ENCODE results near the gene SIGLEC10. TPM values are rescaled to one million over a fixed set of nuclear protein-coding genes. Genes with fewer than 3 reads are reported as not detected.

Gene SIGLEC10
- total and polyA plus RNA-seq, 4 donors = 3.4 to 248 (median 29.9) TPM

DNA sequence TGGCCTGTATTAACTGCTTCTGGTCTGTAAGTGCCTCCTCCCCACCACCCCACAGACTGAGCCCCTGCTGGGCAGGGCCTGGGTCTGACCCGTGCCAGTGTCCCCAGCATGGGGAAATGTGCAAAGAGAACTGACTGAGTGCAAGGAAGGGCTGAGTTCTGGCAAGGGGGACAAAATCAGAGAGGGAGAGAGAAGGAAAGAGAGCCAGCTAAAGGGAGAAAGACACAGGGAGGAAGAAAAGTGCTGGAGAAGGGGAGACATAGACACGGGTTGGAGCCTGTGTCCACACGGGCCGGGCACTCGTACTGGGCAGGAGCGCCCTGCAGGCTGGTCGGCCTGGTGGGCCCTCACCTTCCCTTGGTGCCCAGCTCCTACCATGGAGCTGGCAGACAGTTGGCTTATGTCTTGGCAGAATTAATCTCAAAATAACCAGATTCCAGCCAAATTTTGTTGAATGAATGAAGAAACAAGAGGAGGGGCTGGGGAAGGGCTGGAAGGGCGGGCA lies 46.2 kb downstream of the SIGLEC10 start:
- TF ChIP-seq, protein P1, sequence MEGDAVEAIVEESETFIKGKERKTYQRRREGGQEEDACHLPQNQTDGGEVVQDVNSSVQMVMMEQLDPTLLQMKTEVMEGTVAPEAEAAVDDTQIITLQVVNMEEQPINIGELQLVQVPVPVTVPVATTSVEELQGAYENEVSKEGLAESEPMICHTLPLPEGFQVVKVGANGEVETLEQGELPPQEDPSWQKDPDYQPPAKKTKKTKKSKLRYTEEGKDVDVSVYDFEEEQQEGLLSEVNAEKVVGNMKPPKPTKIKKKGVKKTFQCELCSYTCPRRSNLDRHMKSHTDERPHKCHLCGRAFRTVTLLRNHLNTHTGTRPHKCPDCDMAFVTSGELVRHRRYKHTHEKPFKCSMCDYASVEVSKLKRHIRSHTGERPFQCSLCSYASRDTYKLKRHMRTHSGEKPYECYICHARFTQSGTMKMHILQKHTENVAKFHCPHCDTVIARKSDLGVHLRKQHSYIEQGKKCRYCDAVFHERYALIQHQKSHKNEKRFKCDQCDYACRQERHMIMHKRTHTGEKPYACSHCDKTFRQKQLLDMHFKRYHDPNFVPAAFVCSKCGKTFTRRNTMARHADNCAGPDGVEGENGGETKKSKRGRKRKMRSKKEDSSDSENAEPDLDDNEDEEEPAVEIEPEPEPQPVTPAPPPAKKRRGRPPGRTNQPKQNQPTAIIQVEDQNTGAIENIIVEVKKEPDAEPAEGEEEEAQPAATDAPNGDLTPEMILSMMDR (IDR thresholded peaks at IDR 0.05; ENCODE audit: control extremely low read depth, extremely low read depth) = no peak
- no peak overlapping the region for H3K27ac ChIP-seq (ENCODE audit: low read depth in 1 of 2, low read length in 1 of 2)
- no peak overlapping the region for H3K4me3 ChIP-seq

DNA sequence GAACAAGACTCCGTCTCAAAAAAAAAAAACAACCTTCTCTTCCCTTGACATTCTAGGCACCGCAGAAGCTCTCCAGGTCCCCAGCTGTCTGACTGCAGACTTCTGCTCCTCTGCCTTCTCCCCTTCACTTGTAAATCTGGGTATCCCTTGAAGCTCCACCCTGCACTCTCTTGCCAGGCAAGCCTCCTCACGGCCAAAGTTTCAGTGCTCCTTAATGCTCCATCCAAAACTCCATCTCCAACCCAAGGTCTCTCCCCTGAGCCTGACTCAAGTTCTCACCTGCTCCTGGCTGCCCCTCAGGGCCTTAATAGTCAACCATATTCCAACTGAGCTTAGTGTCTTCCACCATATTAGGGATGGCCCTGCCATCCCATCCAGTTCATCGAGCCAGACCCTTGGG lies 47.2 kb downstream of the SIGLEC10 start:
- DNase-seq = no peak

More for the DNA sequence above, 46.2 kb downstream of the SIGLEC10 start:
- H3K4me1 ChIP-seq (ENCODE audit: control insufficient read depth in 5 of 5, insufficient read depth in 5 of 5, low read length in 5 of 5) = peaks cover 0 to 13% (median 0%) of the 10 kb centered on the region in 5 donors
- H3K36me3 ChIP-seq (ENCODE audit: control insufficient read depth in 4 of 4, insufficient read depth in 4 of 4, low read length in 4 of 4) = no peaks in the 10 kb centered on the region
- H3K27me3 ChIP-seq (ENCODE audit: control insufficient read depth in 3 of 3, insufficient read depth in 3 of 3, low read length in 2 of 3) = no peaks in the 10 kb centered on the region
- ATAC-seq (ENCODE audit: insufficient read depth, low FRiP score) (no peak), DNase-seq (no peak)
- 74 to 75% methylated on average over 8 of the region's 8 CpGs for WGBS, 2 donors
- H3K9me3 ChIP-seq (ENCODE audit: control insufficient read depth in 4 of 4, insufficient read depth in 3 of 4, low read length in 3 of 4) = no peaks in the 10 kb centered on the region
- H3K9ac ChIP-seq (ENCODE audit: insufficient read depth in 1 of 2, low read length in 2 of 2) = no peak overlapping the region

DNA sequence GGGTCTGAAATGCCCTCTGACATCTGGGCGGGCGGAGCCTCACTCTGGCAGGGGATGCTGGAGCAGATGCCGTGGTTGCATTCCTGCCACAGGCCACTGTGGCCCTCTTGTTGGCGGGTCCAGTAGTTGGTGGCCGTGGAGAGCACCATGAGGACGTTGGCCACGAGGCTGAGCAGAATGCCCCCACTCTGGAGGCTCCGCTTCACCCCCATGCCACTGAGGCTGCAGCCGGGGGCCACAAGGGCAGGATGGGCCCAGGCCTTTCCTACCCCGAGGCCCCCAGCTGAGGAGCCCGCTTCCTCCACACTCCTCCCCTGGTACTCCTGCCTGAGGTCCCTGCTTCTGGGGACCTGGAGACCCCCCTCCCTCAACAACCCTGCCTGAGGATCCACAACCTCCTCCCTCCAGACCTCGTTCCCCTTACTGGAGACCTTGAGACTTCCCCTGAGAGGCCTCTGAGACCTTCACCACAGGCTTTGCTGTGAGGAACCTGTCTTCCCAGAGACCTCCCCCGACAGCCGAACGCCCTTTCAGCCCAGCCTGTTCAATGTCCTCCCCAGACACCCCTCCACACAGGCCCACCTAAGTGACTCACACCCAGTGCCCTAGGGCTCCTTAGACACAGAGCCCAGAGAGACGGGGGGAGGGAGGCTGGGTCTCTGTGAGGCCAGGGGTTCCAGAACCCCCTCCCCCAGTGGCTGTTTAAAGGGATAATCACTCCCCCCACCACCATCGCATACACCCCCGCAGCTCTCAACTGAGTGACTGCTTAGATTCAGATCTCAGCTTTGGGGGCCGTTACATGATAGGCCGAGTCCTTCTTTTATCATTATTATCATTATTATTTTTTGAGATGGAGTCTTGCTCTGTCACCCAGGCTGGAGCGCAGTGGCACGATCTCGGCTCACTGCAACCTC lies 48.8 kb downstream of the SIGLEC10 start, which contains the start of gene CLDND2:
Gene CLDND2 (minus strand): TSS at position 638 of the 917 bp plus-strand sequence. CDS start 426 bp downstream, at position 212.
- Histone ChIP-seq H3K4me3 (peak within 1 kb of the TSS; percentile 75), H3K9ac (ENCODE audit: insufficient read depth in 1 of 2, low read length in 2 of 2) (no peak within 1 kb of the TSS), H3K27ac (ENCODE audit: low read depth in 1 of 2, low read length in 1 of 2) (peak within 1 kb of the TSS; percentile 75 to 78), H3K27me3 (ENCODE audit: control insufficient read depth in 3 of 3, insufficient read depth in 3 of 3, low read length in 2 of 3) (no peaks in the 10 kb centered on the region), H3K9me3 (ENCODE audit: control insufficient read depth in 4 of 4, insufficient read depth in 3 of 4, low read length in 3 of 4) (no peaks in the 10 kb centered on the region), H3K36me3 (ENCODE audit: control insufficient read depth in 4 of 4, insufficient read depth in 4 of 4, low read length in 4 of 4) (no peaks in the 10 kb centered on the region), H3K4me1 (ENCODE audit: control insufficient read depth in 5 of 5, insufficient read depth in 5 of 5, low read length in 5 of 5) (peaks cover 0 to 23% (median 2%) of the 10 kb centered on the region in 5 donors)
- TF ChIP-seq, protein P1 (IDR thresholded peaks at IDR 0.05; ENCODE audit: control extremely low read depth, extremely low read depth) = no peak
- 51 to 59% methylated on average over 23 of the region's 23 CpGs for WGBS, 2 donors
- no peak for ATAC-seq (ENCODE audit: insufficient read depth, low FRiP score)
- DNase-seq = no peak

More for the DNA sequence above, 47.2 kb downstream of the SIGLEC10 start:
- Histone ChIP-seq H3K4me3 (no peak overlapping the region), H3K36me3 (ENCODE audit: control insufficient read depth in 4 of 4, insufficient read depth in 4 of 4, low read length in 4 of 4) (no peaks in the 10 kb centered on the region), H3K27me3 (ENCODE audit: control insufficient read depth in 3 of 3, insufficient read depth in 3 of 3, low read length in 2 of 3) (no peaks in the 10 kb centered on the region), H3K9ac (ENCODE audit: insufficient read depth in 1 of 2, low read length in 2 of 2) (no peak overlapping the region), H3K9me3 (ENCODE audit: control insufficient read depth in 4 of 4, insufficient read depth in 3 of 4, low read length in 3 of 4) (no peaks in the 10 kb centered on the region), H3K4me1 (ENCODE audit: control insufficient read depth in 5 of 5, insufficient read depth in 5 of 5, low read length in 5 of 5) (peaks cover 0 to 21% (median under 1%) of the 10 kb centered on the region in 5 donors), H3K27ac (ENCODE audit: low read depth in 1 of 2, low read length in 1 of 2) (no peak overlapping the region)
- no peak for ATAC-seq (ENCODE audit: insufficient read depth, low FRiP score)
- WGBS, 2 donors = 80 to 85% methylated on average over 4 of the region's 4 CpGs
- TF ChIP-seq, protein P1 (IDR thresholded peaks at IDR 0.05; ENCODE audit: control extremely low read depth, extremely low read depth) = no peak

Measured in lung (tissue), 12 donors.